Nephron (organoid): ENCODE results near the gene GLIS1.
A peak's percentile ranks its signal among the peaks of the same experiment; 100 is the strongest.

Experiments
- H3K27ac Mint-ChIP-seq, 3 experiments: 2 replicates each; pipeline ENCODE4 v1.8.0; 2020; ENCODE audit warnings: mixed read lengths in 3 of 3, mild to moderate bottlenecking in 2 of 3, moderate library complexity in 1 of 3
- H3K27me3 Mint-ChIP-seq: 2 replicates; pipeline ENCODE4 v1.8.0; 2021; ENCODE audit warnings: low read depth, mild to moderate bottlenecking, moderate library complexity, mixed read lengths
- H3K36me3 Mint-ChIP-seq: 2 replicates; pipeline ENCODE4 v1.8.0; 2020; ENCODE audit warnings: low read depth, mixed read lengths
- H3K4me1 Mint-ChIP-seq: 2 replicates; pipeline ENCODE4 v1.8.0; 2020; ENCODE audit warnings: mixed read lengths
- H3K4me3 Mint-ChIP-seq, 3 experiments: 2 replicates each; pipeline ENCODE4 v1.8.0; 2020; ENCODE audit warnings: mild to moderate bottlenecking in 3 of 3, mixed read lengths in 3 of 3, moderate library complexity in 2 of 3
- H3K9me3 Mint-ChIP-seq: 2 replicates; pipeline ENCODE4 v1.8.0; 2020; ENCODE audit warnings: mixed read lengths
- CTCF ChIP-seq, 3 experiments: fragments of 200-600 bp; sonication (generic); IDR thresholded peaks; one replicate each; pipeline ENCODE4 v1.5.0; 2021; ENCODE audit warnings: antibody characterized with exemption in 3 of 3; ENCODE audit not compliant: unreplicated experiment in 3 of 3

The GLIS1 gene

GRCh38 chr1:53715478-53715877, 23.5 kb downstream of the GLIS1 start:
- TF ChIP-seq CTCF (IDR thresholded peaks at IDR 0.05; ENCODE audit: unreplicated experiment in 3 of 3), result peak; percentile 48 to 58 (median 51)
- Mint-ChIP-seq H3K4me3 (no peak overlapping the region), H3K27me3 (peaks cover 24% of the 10 kb centered on the region), H3K27ac (no peak overlapping the region), H3K4me1 (no peaks in the 10 kb centered on the region), H3K36me3 (no peaks in the 10 kb centered on the region), H3K9me3 (no peaks in the 10 kb centered on the region)

DNA sequence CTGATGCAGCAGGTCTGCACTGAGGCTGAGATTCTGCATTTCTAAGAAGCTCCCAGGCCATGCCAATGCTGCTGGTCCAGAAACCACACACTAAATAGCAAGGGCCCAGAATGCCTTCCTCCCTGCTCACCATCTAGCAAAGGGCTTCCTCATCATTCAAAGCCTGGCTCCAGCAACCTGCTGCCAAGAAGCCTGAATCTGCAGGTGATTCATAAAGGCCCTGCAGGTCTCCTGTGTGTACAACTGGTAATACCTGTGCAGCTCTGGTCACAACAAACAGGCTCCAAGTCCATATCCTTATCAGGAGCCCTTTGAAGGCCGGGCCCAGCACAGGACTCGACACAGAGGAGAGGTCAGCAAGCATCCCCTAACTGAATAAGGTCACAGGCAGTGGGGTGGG, 26.7 kb downstream of the GLIS1 start:
- Mint-ChIP-seq H3K9me3 (no peaks in the 10 kb centered on the region), H3K4me3 (no peak overlapping the region), H3K27me3 (peaks cover 17% of the 10 kb centered on the region), H3K4me1 (no peaks in the 10 kb centered on the region), H3K36me3 (no peaks in the 10 kb centered on the region), H3K27ac (no peak overlapping the region)
- no peak for TF ChIP-seq CTCF (IDR thresholded peaks at IDR 0.05; ENCODE audit: unreplicated experiment in 3 of 3)

- H3K36me3 Mint-ChIP-seq, result no peaks in the 10 kb centered on the region
- TF ChIP-seq CTCF (IDR thresholded peaks at IDR 0.05; ENCODE audit: unreplicated experiment in 3 of 3), result no peak
- H3K27ac Mint-ChIP-seq, result no peak overlapping the region
- no peaks in the 10 kb centered on the region for H3K9me3 Mint-ChIP-seq
- no peaks in the 10 kb centered on the region for H3K4me1 Mint-ChIP-seq
- H3K27me3 Mint-ChIP-seq, result peaks cover 34% of the 10 kb centered on the region
- no peak overlapping the region for H3K4me3 Mint-ChIP-seq
Measured at GRCh38 chr1:53710584-53710983, 28.4 kb downstream of the GLIS1 start.

DNA sequence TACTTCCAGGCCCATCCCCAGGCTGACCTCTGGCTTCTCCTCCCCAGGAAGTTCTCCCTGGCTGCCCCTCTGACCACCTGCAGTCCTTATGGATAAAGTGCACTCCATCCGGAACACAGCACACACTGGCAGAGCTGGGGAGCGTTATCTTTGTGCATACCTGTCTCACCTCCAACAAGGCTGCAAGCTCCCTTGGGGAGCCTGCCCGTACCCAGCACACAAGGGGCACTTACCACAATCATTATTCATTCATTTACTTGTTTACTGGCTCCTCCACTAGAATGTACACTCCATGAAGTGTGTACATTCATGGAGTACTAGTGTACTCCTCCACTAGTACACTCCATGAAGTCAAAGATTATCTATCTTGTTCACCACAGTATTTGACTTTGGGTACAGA, 30.3 kb downstream of the GLIS1 start:
- no peak for TF ChIP-seq CTCF (IDR thresholded peaks at IDR 0.05; ENCODE audit: unreplicated experiment in 3 of 3)
- Mint-ChIP-seq H3K27me3 (peaks cover 46% of the 10 kb centered on the region), H3K9me3 (no peaks in the 10 kb centered on the region), H3K27ac (no peak overlapping the region), H3K36me3 (no peaks in the 10 kb centered on the region), H3K4me3 (no peak overlapping the region), H3K4me1 (no peaks in the 10 kb centered on the region)

- Mint-ChIP-seq H3K4me1 (no peaks in the 10 kb centered on the region), H3K27ac (no peak overlapping the region), H3K36me3 (no peaks in the 10 kb centered on the region), H3K27me3 (peaks cover 52% of the 10 kb centered on the region), H3K9me3 (no peaks in the 10 kb centered on the region), H3K4me3 (no peak overlapping the region)
- TF ChIP-seq CTCF (IDR thresholded peaks at IDR 0.05; ENCODE audit: unreplicated experiment in 3 of 3), result no peak
Measured at GRCh38 chr1:53706356-53706755, 32.6 kb downstream of the GLIS1 start.

DNA sequence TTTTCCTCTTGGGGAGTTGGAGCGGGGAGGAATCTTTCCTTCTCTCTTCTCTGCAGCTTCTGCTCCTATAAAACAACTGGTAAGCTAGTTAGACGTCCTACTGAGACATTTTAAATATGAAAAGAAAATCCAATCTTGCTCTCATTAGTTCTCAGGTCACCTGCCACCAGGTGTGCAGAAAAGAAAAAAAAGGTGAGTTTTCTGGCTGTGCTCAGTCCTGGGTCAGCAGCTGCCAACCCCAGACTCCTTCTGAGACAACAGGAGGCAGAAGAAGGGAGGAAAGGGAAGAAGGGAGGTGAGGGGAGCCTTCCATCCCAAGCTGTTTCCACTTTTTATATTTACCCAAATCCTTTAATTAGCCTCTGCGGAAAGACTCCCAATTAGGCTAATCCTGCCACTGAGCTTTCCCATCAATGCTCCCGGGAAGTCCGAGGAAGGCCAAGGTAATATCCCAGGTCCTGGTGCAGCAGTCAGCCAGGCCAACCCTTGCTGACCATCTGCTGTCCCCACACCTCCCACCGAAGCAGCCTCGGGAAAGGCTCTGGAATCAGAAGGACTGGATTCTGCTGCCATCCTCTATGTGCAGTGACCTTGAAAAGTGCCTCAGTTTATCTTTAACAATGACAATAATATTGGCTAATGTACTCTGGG, 33.4 kb downstream of the GLIS1 start:
- H3K9me3 Mint-ChIP-seq, result no peaks in the 10 kb centered on the region
- no peaks in the 10 kb centered on the region for H3K4me1 Mint-ChIP-seq
- no peak overlapping the region for H3K4me3 Mint-ChIP-seq
- no peaks in the 10 kb centered on the region for H3K36me3 Mint-ChIP-seq
- no peak overlapping the region for H3K27ac Mint-ChIP-seq
- peaks cover 52% of the 10 kb centered on the region for H3K27me3 Mint-ChIP-seq
- TF ChIP-seq CTCF (IDR thresholded peaks at IDR 0.05; ENCODE audit: unreplicated experiment in 3 of 3), result no peak
